ENCODE measurements around the gene CMSS1.

GRCh38 chr3:100185847-100186246 lies 368.2 kb downstream of the CMSS1 start:
- TF ChIP-seq CTCF (CRISPR knock-in tag; IDR thresholded peaks at IDR 0.05) (no peak), POLR2A (IDR thresholded peaks at IDR 0.05; ENCODE audit: insufficient read depth in 1 of 2, low read depth in 2 of 2, low read length in 2 of 2) (no peak), ZNF446 (CRISPR knock-in tag; IDR thresholded peaks at IDR 0.05) (no peak), ZSCAN29 (CRISPR knock-in tag; conservative IDR thresholded peaks at IDR 0.05) (no peak), NR2F2 (IDR thresholded peaks at IDR 0.05; ENCODE audit: borderline replicate concordance, low read depth) (no peak), BCL6 (CRISPR knock-in tag; IDR thresholded peaks at IDR 0.05) (no peak), ZNF232 (CRISPR knock-in tag; IDR thresholded peaks at IDR 0.05; ENCODE audit: borderline replicate concordance) (no peak)

Data from HepG2 (cell line).